GM19328 (cell line): ENCODE results near the gene GEMIN5.

Experiments used
- ATAC-seq: cut with Tn5 transposase; IDR thresholded peaks from one replicate; pipeline ENCODE4 v1.9.1; 2021; ENCODE audit warnings: mild to moderate bottlenecking, moderate library complexity; ENCODE audit not compliant: unreplicated experiment

GEMIN5 gene

GRCh38 chr5:154895606-154896561, 42.1 kb downstream of the GEMIN5 start:
- no peak for ATAC-seq

GRCh38 chr5:154893381-154893780, 44.6 kb downstream of the GEMIN5 start:
- no peak for ATAC-seq

- ATAC-seq, result no peak
Observed at GRCh38 chr5:154892369-154892771, 45.6 kb downstream of the GEMIN5 start.

- ATAC-seq, result no peak
Observed at GRCh38 chr5:154885439-154885838, 52.6 kb downstream of the GEMIN5 start.

GRCh38 chr5:154884424-154884823, 53.6 kb downstream of the GEMIN5 start:
- no peak for ATAC-seq

GRCh38 chr5:154881986-154882385, 56.0 kb downstream of the GEMIN5 start:
- no peak for ATAC-seq

- no peak for ATAC-seq
Observed at GRCh38 chr5:154878642-154879335, 59.2 kb downstream of the GEMIN5 start.

GRCh38 chr5:154873791-154874331, 64.2 kb downstream of the GEMIN5 start:
- no peak for ATAC-seq

- no peak for ATAC-seq
Observed at GRCh38 chr5:154871734-154872133, 66.3 kb downstream of the GEMIN5 start.

GRCh38 chr5:154868702-154869101, 69.3 kb downstream of the GEMIN5 start:
- no peak for ATAC-seq

GRCh38 chr5:154866841-154867240, 71.2 kb downstream of the GEMIN5 start:
- ATAC-seq, result no peak

- no peak for ATAC-seq
Observed at GRCh38 chr5:154865466-154866184, 72.4 kb downstream of the GEMIN5 start.

- no peak for ATAC-seq
Observed at GRCh38 chr5:154863291-154864080, 74.5 kb downstream of the GEMIN5 start.

- no peak for ATAC-seq
Observed at GRCh38 chr5:154862766-154863165, 75.2 kb downstream of the GEMIN5 start.

GRCh38 chr5:154861946-154862345, 76.1 kb downstream of the GEMIN5 start:
- no peak for ATAC-seq

GRCh38 chr5:154860765-154861164, 77.2 kb downstream of the GEMIN5 start:
- ATAC-seq, result no peak

- no peak for ATAC-seq
Observed at GRCh38 chr5:154860123-154860522, 77.9 kb downstream of the GEMIN5 start.

GRCh38 chr5:154858972-154859871, 78.8 kb downstream of the GEMIN5 start:
- no peak for ATAC-seq

GRCh38 chr5:154858297-154858971, 79.6 kb downstream of the GEMIN5 start, which contains the start of gene CNOT8:
CNOT8 (plus strand) TSS chr5:154858627; CDS start chr5:154863279, 4,652 bp downstream.
- peak; percentile 74 for ATAC-seq
